A673 (cell line): Measurements from ENCODE around the gene SAMD14.

Experiments
- EZH2 ChIP-seq: fragments of 200-600 bp; sonication (generic); IDR thresholded peaks from 2 replicates; pipeline ENCODE4 v1.6.1; 2017; ENCODE audit warnings: borderline replicate concordance, low read depth, mild to moderate bottlenecking, mixed read lengths, antibody characterized with exemption, low read length; ENCODE audit not compliant: poor library complexity, severe bottlenecking
- TF ChIP-seq, protein P1 (sequence below): fragments of 300-800, 200-600 bp; sonication (generic); conservative IDR thresholded peaks from 2 replicates; pipeline ENCODE4 v1.5.1; 2017; ENCODE audit warnings: low read depth, mild to moderate bottlenecking, antibody characterized with exemption, low read length, moderate library complexity, mixed read lengths

DNA sequence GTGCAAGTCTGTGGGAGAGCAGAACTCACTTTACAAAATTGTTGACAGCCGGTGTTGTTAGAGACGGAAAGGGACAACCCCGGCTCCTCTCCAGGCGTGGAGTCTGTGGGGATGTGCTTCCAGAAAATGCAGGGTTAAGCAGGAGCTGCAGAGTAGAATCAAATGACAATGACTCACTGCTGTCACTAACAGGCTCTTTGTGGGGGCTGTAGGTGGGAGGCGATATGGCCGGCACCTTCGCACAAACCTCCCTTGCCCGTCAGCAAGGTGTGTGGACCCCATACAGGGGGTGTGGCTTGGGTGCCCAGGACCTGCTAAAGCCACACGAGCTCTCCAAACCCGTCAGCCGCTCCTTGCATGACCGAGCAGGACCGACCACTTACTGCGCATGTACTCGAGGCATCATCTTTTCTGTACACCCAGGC is 29.0 kb downstream of the SAMD14 start:
- TF ChIP-seq, protein P1, sequence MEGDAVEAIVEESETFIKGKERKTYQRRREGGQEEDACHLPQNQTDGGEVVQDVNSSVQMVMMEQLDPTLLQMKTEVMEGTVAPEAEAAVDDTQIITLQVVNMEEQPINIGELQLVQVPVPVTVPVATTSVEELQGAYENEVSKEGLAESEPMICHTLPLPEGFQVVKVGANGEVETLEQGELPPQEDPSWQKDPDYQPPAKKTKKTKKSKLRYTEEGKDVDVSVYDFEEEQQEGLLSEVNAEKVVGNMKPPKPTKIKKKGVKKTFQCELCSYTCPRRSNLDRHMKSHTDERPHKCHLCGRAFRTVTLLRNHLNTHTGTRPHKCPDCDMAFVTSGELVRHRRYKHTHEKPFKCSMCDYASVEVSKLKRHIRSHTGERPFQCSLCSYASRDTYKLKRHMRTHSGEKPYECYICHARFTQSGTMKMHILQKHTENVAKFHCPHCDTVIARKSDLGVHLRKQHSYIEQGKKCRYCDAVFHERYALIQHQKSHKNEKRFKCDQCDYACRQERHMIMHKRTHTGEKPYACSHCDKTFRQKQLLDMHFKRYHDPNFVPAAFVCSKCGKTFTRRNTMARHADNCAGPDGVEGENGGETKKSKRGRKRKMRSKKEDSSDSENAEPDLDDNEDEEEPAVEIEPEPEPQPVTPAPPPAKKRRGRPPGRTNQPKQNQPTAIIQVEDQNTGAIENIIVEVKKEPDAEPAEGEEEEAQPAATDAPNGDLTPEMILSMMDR: no peak
- no peak for TF ChIP-seq EZH2
